Activated naive CD4-positive, alpha-beta T cell (primary cell): ENCODE data around the gene TYSND1.
"Not testable (repeated sequence)": the region's sequence is repeated elsewhere in the genome, so short reads cannot be mapped to it uniquely, and the experiment has no call there.

ENCODE experiments used
- DNase-seq, 4 experiments: peaks; one replicate each; lab custom pipeline; 2025; lab: John Stamatoyannopoulos, UW

The TYSND1 gene

GRCh38 chr10:70135046-70135445 is 11.5 kb downstream of the TYSND1 start:
- no peak for DNase-seq

GRCh38 chr10:70132098-70133029 is 14.1 kb downstream of the TYSND1 start, which contains the start of gene AIFM2:
AIFM2 (minus strand) TSS chr10:70132825; CDS start chr10:70124084, 8,741 bp downstream.
- DNase-seq: peak in 2 of 4 experiments; percentile 10 to 14

- no peak for DNase-seq
These were observed 15.0 kb downstream of the TYSND1 start for GRCh38 chr10:70131560-70131937.

- DNase-seq: no peak
These were observed 15.5 kb downstream of the TYSND1 start for GRCh38 chr10:70130878-70131559.

- no peak for DNase-seq
These were observed 19.7 kb downstream of the TYSND1 start for GRCh38 chr10:70126700-70127395.

- no peak for DNase-seq
These were observed 20.5 kb downstream of the TYSND1 start for GRCh38 chr10:70125918-70126552.

GRCh38 chr10:70124918-70125317 is 21.6 kb downstream of the TYSND1 start:
- no peak for DNase-seq

- DNase-seq: no peak
These were observed 22.1 kb downstream of the TYSND1 start for GRCh38 chr10:70124415-70124814.

GRCh38 chr10:70123817-70124216 is 22.7 kb downstream of the TYSND1 start:
- no peak for DNase-seq

- DNase-seq: not testable (repeated sequence)
These were observed 23.3 kb downstream of the TYSND1 start for GRCh38 chr10:70123166-70123565.

GRCh38 chr10:70122742-70123141 is 23.8 kb downstream of the TYSND1 start:
- no peak for DNase-seq

GRCh38 chr10:70121281-70121949 is 25.1 kb downstream of the TYSND1 start:
- DNase-seq: no peak

GRCh38 chr10:70120417-70120816 is 26.1 kb downstream of the TYSND1 start:
- no peak for DNase-seq

GRCh38 chr10:70119623-70120022 is 26.9 kb downstream of the TYSND1 start:
- no peak for DNase-seq

- no peak for DNase-seq
These were observed 27.3 kb downstream of the TYSND1 start for GRCh38 chr10:70119197-70119596.

GRCh38 chr10:70118196-70118595 is 28.3 kb downstream of the TYSND1 start:
- no peak for DNase-seq

- no peak for DNase-seq
These were observed 28.9 kb downstream of the TYSND1 start for GRCh38 chr10:70117646-70118045.

GRCh38 chr10:70115948-70116682 is 30.4 kb downstream of the TYSND1 start:
- peak in 3 of 4 experiments; percentile 14 to 20 (median 17) for DNase-seq

- DNase-seq: no peak
These were observed 31.6 kb downstream of the TYSND1 start for GRCh38 chr10:70114902-70115301.

GRCh38 chr10:70112071-70112470 is 34.4 kb downstream of the TYSND1 start:
- no peak for DNase-seq

GRCh38 chr10:70111496-70111895 is 35.0 kb downstream of the TYSND1 start:
- no peak for DNase-seq
